Neural cell (in vitro differentiated cells): Measurements from ENCODE around the gene GRIK2. TPM values are rescaled to one million over a fixed set of nuclear protein-coding genes. Genes with fewer than 3 reads are reported as not detected.

ENCODE experiments used
- H2AFZ ChIP-seq: fragments of 200-600, 300-800 bp; sonication (generic), shearing (Covaris generic); 2 replicates; pipeline ENCODE4 v1.6.0; 2014; ENCODE audit warnings: low read depth, mild to moderate bottlenecking, antibody characterized with exemption, low read length, moderate library complexity
- H3F3A ChIP-seq: fragments of 200-600 bp; shearing (Covaris generic); 2 replicates; pipeline ENCODE4 v1.6.1; 2016; ENCODE audit warnings: mild to moderate bottlenecking, moderate library complexity, mixed read lengths, antibody characterized with exemption, low read length; ENCODE audit not compliant: insufficient read depth, poor library complexity, severe bottlenecking
- H3K27ac ChIP-seq: fragments of 200-600, 300-800 bp; sonication (generic), shearing (Covaris generic); 2 replicates; pipeline ENCODE4 v1.5.1; 2014; ENCODE audit warnings: mild to moderate bottlenecking, low read length, moderate library complexity
- H3K27me3 ChIP-seq: fragments of 300-800, 200-600 bp; sonication (generic), shearing (Covaris generic); 2 replicates; pipeline ENCODE4 v1.6.0; 2014; ENCODE audit warnings: mild to moderate bottlenecking, low read depth, low read length, moderate library complexity; ENCODE audit not compliant: insufficient read depth
- H3K36me3 ChIP-seq: fragments of 300-800, 200-600 bp; sonication (generic), shearing (Covaris generic); 2 replicates; pipeline ENCODE4 v1.5.1; 2014; ENCODE audit warnings: mild to moderate bottlenecking, antibody characterized with exemption, low read length, moderate library complexity; ENCODE audit not compliant: insufficient read depth
- H3K4me2 ChIP-seq: fragments of 300-800, 200-600 bp; sonication (generic), shearing (Covaris generic); 2 replicates; pipeline ENCODE4 v1.6.0; 2014; ENCODE audit warnings: mild to moderate bottlenecking, low read length
- H3K4me3 ChIP-seq: fragments of 300-800, 200-600 bp; sonication (generic), shearing (Covaris generic); 2 replicates; pipeline ENCODE4 v1.5.1; 2014; ENCODE audit warnings: mild to moderate bottlenecking, low read length, moderate library complexity
- H3K79me2 ChIP-seq: fragments of 200-600 bp; shearing (Covaris generic); replicated peaks from 2 replicates; pipeline ENCODE4 v1.6.0; 2014; ENCODE audit warnings: mild to moderate bottlenecking, low read length, moderate library complexity; ENCODE audit not compliant: insufficient read depth
- H3K9ac ChIP-seq: fragments of 300-800, 200-600 bp; sonication (generic), shearing (Covaris generic); 2 replicates; pipeline ENCODE4 v1.6.1; 2016; ENCODE audit warnings: mild to moderate bottlenecking, low read length, mixed read lengths
- H3K9me2 ChIP-seq: fragments of 200-600 bp; shearing (Covaris generic); 2 replicates; pipeline ENCODE4 v1.6.1; 2016; ENCODE audit warnings: mild to moderate bottlenecking, low read length, mixed read lengths; ENCODE audit not compliant: insufficient read depth
- H3K9me3 ChIP-seq: fragments of 200-600, 300-800 bp; sonication (generic), shearing (Covaris generic); 2 replicates; pipeline ENCODE4 v1.6.1; 2016; ENCODE audit warnings: mild to moderate bottlenecking, mixed run types, low read length, moderate library complexity, mixed read lengths
- H4K20me1 ChIP-seq: fragments of 200-600 bp; shearing (Covaris generic); 2 replicates; pipeline ENCODE4 v1.6.1; 2016; ENCODE audit warnings: mild to moderate bottlenecking, mixed run types; ENCODE audit not compliant: insufficient read depth
- CTCF ChIP-seq: fragments of 450-650 bp; IDR thresholded peaks from 2 replicates; pipeline ENCODE4 v1.5.1; 2014; ENCODE audit warnings: antibody characterized with exemption, mild to moderate bottlenecking, moderate library complexity; ENCODE audit not compliant: poor library complexity, severe bottlenecking
- EP300 ChIP-seq: fragments of 450-650 bp; conservative IDR thresholded peaks from 2 replicates; pipeline ENCODE4 v1.6.1; 2014; ENCODE audit warnings: antibody characterized with exemption, mild to moderate bottlenecking, moderate library complexity; ENCODE audit not compliant: poor library complexity, severe bottlenecking
- EZH2 ChIP-seq: fragments of 200-600, 300-800 bp; shearing (Covaris generic), sonication (generic); IDR thresholded peaks from 2 replicates; pipeline ENCODE4 v1.6.1; 2014; ENCODE audit warnings: antibody characterized with exemption, low read length, borderline replicate concordance, mild to moderate bottlenecking; ENCODE audit not compliant: insufficient read depth, poor library complexity, severe bottlenecking
- MXI1 ChIP-seq: fragments of 450-650 bp; conservative IDR thresholded peaks from 2 replicates; pipeline ENCODE4 v1.6.1; 2014; ENCODE audit warnings: antibody characterized with exemption, mild to moderate bottlenecking; ENCODE audit not compliant: poor library complexity, severe bottlenecking
- POLR2AphosphoS5 ChIP-seq: IDR thresholded peaks from 2 replicates; pipeline ENCODE4 v1.6.1; 2012
- RAD21 ChIP-seq: fragments of 450-650 bp; conservative IDR thresholded peaks from 2 replicates; pipeline ENCODE4 v1.6.1; 2014; ENCODE audit warnings: antibody characterized with exemption, mild to moderate bottlenecking, moderate library complexity
- REST ChIP-seq: IDR thresholded peaks from 2 replicates; pipeline ENCODE4 v1.6.1; 2012; ENCODE audit warnings: borderline replicate concordance
- SMC3 ChIP-seq: fragments of 450-650 bp; conservative IDR thresholded peaks from 2 replicates; pipeline ENCODE4 v1.6.1; 2014; ENCODE audit warnings: antibody characterized with exemption, mild to moderate bottlenecking, moderate library complexity; ENCODE audit not compliant: poor library complexity
- TAF1 ChIP-seq: IDR thresholded peaks from 2 replicates; pipeline ENCODE4 v1.6.1; 2012; ENCODE audit warnings: low read depth
- polyA plus RNA-seq: library from polyadenylated mRNA; depleted of rRNA; stranded (reverse); fragments of >200 nt; gene quantifications from 2 replicates; pipeline ENCODE4 v1.2.3, GENCODE V29; 2014

The GRIK2 gene
- polyA plus RNA-seq, 1 donor from 2014 or later, result 106 TPM

- H3K27ac ChIP-seq, result no peak overlapping the region
- H3K27me3 ChIP-seq, result no peaks in the 10 kb centered on the region
- no peak overlapping the region for H3K4me3 ChIP-seq
- H3K9me2 ChIP-seq, result no peaks in the 10 kb centered on the region
- H3K9ac ChIP-seq, result no peak overlapping the region
- H4K20me1 ChIP-seq, result no peaks in the 10 kb centered on the region
- no peak overlapping the region for H2AFZ ChIP-seq
- H3F3A ChIP-seq, result no peaks in the 10 kb centered on the region
- H3K4me2 ChIP-seq, result no peak overlapping the region
- no peaks in the 10 kb centered on the region for H3K9me3 ChIP-seq
- no peaks in the 10 kb centered on the region for H3K79me2 ChIP-seq
- H3K36me3 ChIP-seq, result no peaks in the 10 kb centered on the region
- TF ChIP-seq EP300, result no peak
- no peak for TF ChIP-seq TAF1
- no peak for TF ChIP-seq SMC3
- TF ChIP-seq REST, result no peak
- TF ChIP-seq MXI1, result no peak
- TF ChIP-seq POLR2AphosphoS5, result no peak
- TF ChIP-seq CTCF, result no peak
- no peak for TF ChIP-seq EZH2
- TF ChIP-seq RAD21, result no peak
Observed at GRCh38 chr6:101747716-101748115, 354.2 kb downstream of the GRIK2 start.

- H3K79me2 ChIP-seq, result no peaks in the 10 kb centered on the region
- TF ChIP-seq REST, result no peak
Observed at GRCh38 chr6:101755931-101756330, 362.4 kb downstream of the GRIK2 start.

More at GRCh38 chr6:101755931-101756330, 362.4 kb downstream of the GRIK2 start:
- Histone ChIP-seq H2AFZ (no peak overlapping the region), H3K4me3 (no peak overlapping the region), H3K27me3 (no peaks in the 10 kb centered on the region), H4K20me1 (no peaks in the 10 kb centered on the region), H3K9ac (no peak overlapping the region), H3F3A (no peaks in the 10 kb centered on the region), H3K27ac (no peak overlapping the region), H3K4me2 (no peak overlapping the region), H3K9me2 (no peaks in the 10 kb centered on the region), H3K9me3 (no peaks in the 10 kb centered on the region), H3K36me3 (no peaks in the 10 kb centered on the region)
